Endothelial cell of umbilical vein (primary cell): ENCODE data around the gene LAMC3.

ENCODE experiments used
- TF ChIP-seq, protein P1 (sequence below), 2 donors: IDR thresholded peaks; 1 replicate in 1 of 2; 2 replicates in 1 of 2; pipeline ENCODE4 v1.5.1; 2011; ENCODE audit warnings: low read length in 2 of 2, mild to moderate bottlenecking in 2 of 2, moderate library complexity in 2 of 2, control low read depth in 1 of 2, inconsistent platforms in 1 of 2, low read depth in 1 of 2; ENCODE audit not compliant: insufficient read depth in 1 of 2; ENCODE audit errors: extremely low read depth in 1 of 2
- TF ChIP-seq, protein P2 (sequence below): IDR thresholded peaks from 2 replicates; pipeline ENCODE4 v1.6.1; 2011; ENCODE audit not compliant: insufficient read depth, insufficient read length

DNA sequence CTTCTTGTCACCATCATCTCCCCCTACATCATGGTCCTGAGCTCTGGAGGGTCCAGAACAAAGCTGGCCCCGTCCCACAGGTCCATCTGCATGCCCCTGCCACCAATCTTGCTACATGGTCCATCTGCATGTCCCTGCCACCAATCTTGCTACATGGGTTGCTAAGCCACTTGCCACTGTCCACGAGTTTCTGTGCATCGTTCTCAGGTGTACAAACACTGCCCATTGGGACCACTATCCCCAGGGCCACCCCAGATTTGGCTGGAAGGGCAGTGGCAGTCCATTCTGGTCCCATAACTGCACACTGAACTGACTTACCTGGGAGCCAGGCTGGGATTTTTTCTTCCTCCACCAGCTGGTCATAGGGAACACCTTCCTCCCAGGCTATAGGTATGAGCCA is 8.0 kb upstream of the LAMC3 start:
- TF ChIP-seq, protein P1, sequence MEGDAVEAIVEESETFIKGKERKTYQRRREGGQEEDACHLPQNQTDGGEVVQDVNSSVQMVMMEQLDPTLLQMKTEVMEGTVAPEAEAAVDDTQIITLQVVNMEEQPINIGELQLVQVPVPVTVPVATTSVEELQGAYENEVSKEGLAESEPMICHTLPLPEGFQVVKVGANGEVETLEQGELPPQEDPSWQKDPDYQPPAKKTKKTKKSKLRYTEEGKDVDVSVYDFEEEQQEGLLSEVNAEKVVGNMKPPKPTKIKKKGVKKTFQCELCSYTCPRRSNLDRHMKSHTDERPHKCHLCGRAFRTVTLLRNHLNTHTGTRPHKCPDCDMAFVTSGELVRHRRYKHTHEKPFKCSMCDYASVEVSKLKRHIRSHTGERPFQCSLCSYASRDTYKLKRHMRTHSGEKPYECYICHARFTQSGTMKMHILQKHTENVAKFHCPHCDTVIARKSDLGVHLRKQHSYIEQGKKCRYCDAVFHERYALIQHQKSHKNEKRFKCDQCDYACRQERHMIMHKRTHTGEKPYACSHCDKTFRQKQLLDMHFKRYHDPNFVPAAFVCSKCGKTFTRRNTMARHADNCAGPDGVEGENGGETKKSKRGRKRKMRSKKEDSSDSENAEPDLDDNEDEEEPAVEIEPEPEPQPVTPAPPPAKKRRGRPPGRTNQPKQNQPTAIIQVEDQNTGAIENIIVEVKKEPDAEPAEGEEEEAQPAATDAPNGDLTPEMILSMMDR (IDR thresholded peaks at IDR 0.05; ENCODE audit: extremely low read depth in 1 of 2, insufficient read depth in 1 of 2, low read depth in 1 of 2, low read length in 2 of 2), result no peak
- TF ChIP-seq, protein P2, sequence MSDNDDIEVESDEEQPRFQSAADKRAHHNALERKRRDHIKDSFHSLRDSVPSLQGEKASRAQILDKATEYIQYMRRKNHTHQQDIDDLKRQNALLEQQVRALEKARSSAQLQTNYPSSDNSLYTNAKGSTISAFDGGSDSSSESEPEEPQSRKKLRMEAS, result no peak
